ENCODE measurements around the gene TRPM1. TPM values are rescaled to one million over a fixed set of nuclear protein-coding genes. Genes with fewer than 3 reads are reported as not detected.

Gene TRPM1
- total RNA-seq, 1 donor from 2014 or later, result not detected

- Histone ChIP-seq H3K4me3 (ENCODE audit: low read depth, low read length) (no peak overlapping the region), H3K27me3 (ENCODE audit: control insufficient read depth, insufficient read depth, low read length) (no peaks in the 10 kb centered on the region), H3K36me3 (ENCODE audit: control insufficient read depth, insufficient read depth, low read length) (no peaks in the 10 kb centered on the region)
- TF ChIP-seq CTCF (IDR thresholded peaks at IDR 0.05; ENCODE audit: insufficient read depth, low read length, poor library complexity, severe bottlenecking), result no peak
- DNase-seq (ENCODE audit: low read depth), result no peak
Observed at GRCh38 chr15:31045606-31046005, 55.9 kb downstream of the TRPM1 start.

GRCh38 chr15:31042751-31043150 is 58.8 kb downstream of the TRPM1 start:
- DNase-seq (ENCODE audit: low read depth), result no peak
- Histone ChIP-seq H3K36me3 (ENCODE audit: control insufficient read depth, insufficient read depth, low read length) (no peaks in the 10 kb centered on the region), H3K27me3 (ENCODE audit: control insufficient read depth, insufficient read depth, low read length) (no peaks in the 10 kb centered on the region), H3K4me3 (ENCODE audit: low read depth, low read length) (no peak overlapping the region)
- TF ChIP-seq CTCF (IDR thresholded peaks at IDR 0.05; ENCODE audit: insufficient read depth, low read length, poor library complexity, severe bottlenecking), result no peak

- TF ChIP-seq CTCF (IDR thresholded peaks at IDR 0.05; ENCODE audit: insufficient read depth, low read length, poor library complexity, severe bottlenecking), result no peak
- H3K27me3 ChIP-seq (ENCODE audit: control insufficient read depth, insufficient read depth, low read length), result no peaks in the 10 kb centered on the region
- no peak overlapping the region for H3K4me3 ChIP-seq (ENCODE audit: low read depth, low read length)
- no peaks in the 10 kb centered on the region for H3K36me3 ChIP-seq (ENCODE audit: control insufficient read depth, insufficient read depth, low read length)
- no peak for DNase-seq (ENCODE audit: low read depth)
Observed at GRCh38 chr15:31041610-31042009, 59.9 kb downstream of the TRPM1 start.

GRCh38 chr15:31040611-31041010 is 60.9 kb downstream of the TRPM1 start:
- Histone ChIP-seq H3K4me3 (ENCODE audit: low read depth, low read length) (no peak overlapping the region), H3K27me3 (ENCODE audit: control insufficient read depth, insufficient read depth, low read length) (no peaks in the 10 kb centered on the region), H3K36me3 (ENCODE audit: control insufficient read depth, insufficient read depth, low read length) (no peaks in the 10 kb centered on the region)
- TF ChIP-seq CTCF (IDR thresholded peaks at IDR 0.05; ENCODE audit: insufficient read depth, low read length, poor library complexity, severe bottlenecking), result no peak
- no peak for DNase-seq (ENCODE audit: low read depth)

GRCh38 chr15:31039961-31040360 is 61.6 kb downstream of the TRPM1 start:
- DNase-seq (ENCODE audit: low read depth), result no peak
- no peaks in the 10 kb centered on the region for H3K27me3 ChIP-seq (ENCODE audit: control insufficient read depth, insufficient read depth, low read length)
- H3K36me3 ChIP-seq (ENCODE audit: control insufficient read depth, insufficient read depth, low read length), result no peaks in the 10 kb centered on the region
- TF ChIP-seq CTCF (IDR thresholded peaks at IDR 0.05; ENCODE audit: insufficient read depth, low read length, poor library complexity, severe bottlenecking), result no peak
- no peak overlapping the region for H3K4me3 ChIP-seq (ENCODE audit: low read depth, low read length)

GRCh38 chr15:31037731-31038477 is 63.6 kb downstream of the TRPM1 start:
- no peak for TF ChIP-seq CTCF (IDR thresholded peaks at IDR 0.05; ENCODE audit: insufficient read depth, low read length, poor library complexity, severe bottlenecking)

More at GRCh38 chr15:31037731-31038477, 63.6 kb downstream of the TRPM1 start:
- H3K4me3 ChIP-seq (ENCODE audit: low read depth, low read length), result no peak overlapping the region
- H3K27me3 ChIP-seq (ENCODE audit: control insufficient read depth, insufficient read depth, low read length), result no peaks in the 10 kb centered on the region
- no peak for DNase-seq (ENCODE audit: low read depth)
- no peaks in the 10 kb centered on the region for H3K36me3 ChIP-seq (ENCODE audit: control insufficient read depth, insufficient read depth, low read length)

Measured in kidney epithelial cell (primary cell).